ENCODE measurements around the gene NMRAL1.

The NMRAL1 gene

DNA sequence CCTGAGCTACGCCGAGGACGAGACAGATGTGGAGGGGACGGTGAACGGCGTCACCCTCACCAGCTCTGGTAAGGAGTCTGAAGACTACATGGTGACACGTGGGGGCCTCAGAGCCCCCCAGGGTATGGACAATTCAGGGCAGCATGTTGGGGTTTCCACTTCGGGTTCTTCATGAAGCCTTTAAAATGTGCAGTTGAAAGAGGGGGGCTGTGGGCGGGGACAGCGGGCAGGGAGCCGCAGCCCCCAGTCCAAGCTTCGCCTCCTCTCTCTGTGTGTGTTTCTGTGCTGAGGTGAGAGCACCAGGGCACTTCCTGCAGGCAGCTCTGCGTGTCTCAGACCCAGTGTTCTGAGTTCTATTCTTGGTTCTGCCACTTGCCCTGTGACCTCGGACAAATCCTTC is 24.0 kb downstream of the NMRAL1 start:
- no peaks in the 10 kb centered on the region for H3K36me3 ChIP-seq (ENCODE audit: low read length)
- no peaks in the 10 kb centered on the region for H3F3A ChIP-seq (ENCODE audit: insufficient read depth)
- no peak overlapping the region for H3K4me2 ChIP-seq (ENCODE audit: low read depth, low read length, poor library complexity, severe bottlenecking)

DNA sequence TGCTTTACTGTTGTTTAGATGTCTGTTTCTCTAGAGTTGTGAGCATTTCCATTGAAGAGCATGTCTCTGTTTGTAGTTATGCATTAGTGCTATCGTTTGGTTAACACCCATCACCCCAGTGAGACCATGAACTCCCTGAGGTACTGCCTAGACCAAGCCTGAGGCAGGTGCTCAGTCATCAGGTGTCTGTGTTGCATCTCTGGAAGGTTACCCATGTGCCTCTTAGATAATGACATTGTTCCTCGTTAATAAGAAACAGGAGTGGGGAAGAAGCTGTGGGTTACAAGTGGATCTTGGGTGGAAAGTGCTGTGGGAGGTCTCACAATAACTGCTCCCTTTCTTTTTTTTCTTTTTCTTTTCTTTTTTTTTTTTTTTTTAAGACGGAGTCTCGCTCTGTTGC is 30.4 kb downstream of the NMRAL1 start:
- Histone ChIP-seq H3K36me3 (ENCODE audit: low read length) (peaks cover 20% of the 10 kb centered on the region), H3K9ac (ENCODE audit: low read length) (no peak overlapping the region), H3K79me2 (ENCODE audit: insufficient read depth, low read length) (no peaks in the 10 kb centered on the region), H3K9me2 (replicated peaks; ENCODE audit: insufficient read depth, low read length) (no peaks in the 10 kb centered on the region), H3F3A (ENCODE audit: insufficient read depth) (no peaks in the 10 kb centered on the region), H4K20me1 (ENCODE audit: low read depth, low read length) (no peaks in the 10 kb centered on the region), H3K4me3 (ENCODE audit: insufficient read depth, low read length, poor library complexity, severe bottlenecking) (no peak overlapping the region), H2AFZ (ENCODE audit: low read depth, low read length, severe bottlenecking) (no peak overlapping the region), H3K27ac (ENCODE audit: low read depth, low read length) (no peak overlapping the region), H3K4me2 (ENCODE audit: low read depth, low read length, poor library complexity, severe bottlenecking) (no peak overlapping the region), H3K27me3 (ENCODE audit: low read length) (no peaks in the 10 kb centered on the region), H3K9me3 (ENCODE audit: insufficient read depth, low read length) (no peaks in the 10 kb centered on the region)
- TF ChIP-seq EZH2phosphoT487 (conservative IDR thresholded peaks at IDR 0.05; ENCODE audit: low read length): no peak
- TF ChIP-seq, protein P1, sequence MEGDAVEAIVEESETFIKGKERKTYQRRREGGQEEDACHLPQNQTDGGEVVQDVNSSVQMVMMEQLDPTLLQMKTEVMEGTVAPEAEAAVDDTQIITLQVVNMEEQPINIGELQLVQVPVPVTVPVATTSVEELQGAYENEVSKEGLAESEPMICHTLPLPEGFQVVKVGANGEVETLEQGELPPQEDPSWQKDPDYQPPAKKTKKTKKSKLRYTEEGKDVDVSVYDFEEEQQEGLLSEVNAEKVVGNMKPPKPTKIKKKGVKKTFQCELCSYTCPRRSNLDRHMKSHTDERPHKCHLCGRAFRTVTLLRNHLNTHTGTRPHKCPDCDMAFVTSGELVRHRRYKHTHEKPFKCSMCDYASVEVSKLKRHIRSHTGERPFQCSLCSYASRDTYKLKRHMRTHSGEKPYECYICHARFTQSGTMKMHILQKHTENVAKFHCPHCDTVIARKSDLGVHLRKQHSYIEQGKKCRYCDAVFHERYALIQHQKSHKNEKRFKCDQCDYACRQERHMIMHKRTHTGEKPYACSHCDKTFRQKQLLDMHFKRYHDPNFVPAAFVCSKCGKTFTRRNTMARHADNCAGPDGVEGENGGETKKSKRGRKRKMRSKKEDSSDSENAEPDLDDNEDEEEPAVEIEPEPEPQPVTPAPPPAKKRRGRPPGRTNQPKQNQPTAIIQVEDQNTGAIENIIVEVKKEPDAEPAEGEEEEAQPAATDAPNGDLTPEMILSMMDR (IDR thresholded peaks at IDR 0.05; ENCODE audit: insufficient read depth, low read length, poor library complexity, severe bottlenecking): no peak

More for the DNA sequence above, 24.0 kb downstream of the NMRAL1 start:
- H3K79me2 ChIP-seq (ENCODE audit: insufficient read depth, low read length): no peaks in the 10 kb centered on the region
- no peaks in the 10 kb centered on the region for H3K9me2 ChIP-seq (replicated peaks; ENCODE audit: insufficient read depth, low read length)
- H4K20me1 ChIP-seq (ENCODE audit: low read depth, low read length): no peaks in the 10 kb centered on the region
- H3K9ac ChIP-seq (ENCODE audit: low read length): no peak overlapping the region
- H2AFZ ChIP-seq (ENCODE audit: low read depth, low read length, severe bottlenecking): no peak overlapping the region
- no peaks in the 10 kb centered on the region for H3K9me3 ChIP-seq (ENCODE audit: insufficient read depth, low read length)
- no peak overlapping the region for H3K4me3 ChIP-seq (ENCODE audit: insufficient read depth, low read length, poor library complexity, severe bottlenecking)
- TF ChIP-seq, protein P1 (IDR thresholded peaks at IDR 0.05; ENCODE audit: insufficient read depth, low read length, poor library complexity, severe bottlenecking): no peak
- TF ChIP-seq EZH2phosphoT487 (conservative IDR thresholded peaks at IDR 0.05; ENCODE audit: low read length): no peak
- no peak overlapping the region for H3K27ac ChIP-seq (ENCODE audit: low read depth, low read length)
- H3K27me3 ChIP-seq (ENCODE audit: low read length): no peaks in the 10 kb centered on the region

DNA sequence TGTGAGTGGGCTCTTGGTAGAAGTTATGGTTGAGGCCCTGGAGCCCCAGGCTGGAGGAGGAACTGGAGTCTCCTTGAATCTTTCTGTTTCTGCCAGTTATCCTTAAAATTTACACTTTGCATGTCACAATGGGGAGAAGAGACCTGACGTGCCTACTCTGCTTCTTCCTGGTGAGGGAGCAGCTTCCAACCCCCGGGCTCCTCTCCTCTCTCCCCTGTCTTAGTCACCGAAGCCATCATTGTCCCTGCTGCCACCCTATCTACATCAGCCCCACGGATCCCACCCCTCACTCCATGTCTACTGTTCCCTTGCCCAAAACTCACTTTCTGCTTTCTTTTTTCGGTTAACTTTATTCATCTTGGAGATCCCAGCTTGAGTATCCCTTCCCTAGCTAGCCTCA is 31.2 kb downstream of the NMRAL1 start:
- H3K9ac ChIP-seq (ENCODE audit: low read length): no peak overlapping the region
- TF ChIP-seq, protein P1 (IDR thresholded peaks at IDR 0.05; ENCODE audit: insufficient read depth, low read length, poor library complexity, severe bottlenecking): no peak
- no peak for TF ChIP-seq EZH2phosphoT487 (conservative IDR thresholded peaks at IDR 0.05; ENCODE audit: low read length)
- no peaks in the 10 kb centered on the region for H3K9me2 ChIP-seq (replicated peaks; ENCODE audit: insufficient read depth, low read length)
- no peak overlapping the region for H2AFZ ChIP-seq (ENCODE audit: low read depth, low read length, severe bottlenecking)
- no peak overlapping the region for H3K4me3 ChIP-seq (ENCODE audit: insufficient read depth, low read length, poor library complexity, severe bottlenecking)
- no peaks in the 10 kb centered on the region for H3K27me3 ChIP-seq (ENCODE audit: low read length)
- H4K20me1 ChIP-seq (ENCODE audit: low read depth, low read length): no peaks in the 10 kb centered on the region
- no peaks in the 10 kb centered on the region for H3K79me2 ChIP-seq (ENCODE audit: insufficient read depth, low read length)
- no peaks in the 10 kb centered on the region for H3F3A ChIP-seq (ENCODE audit: insufficient read depth)
- peaks cover 24% of the 10 kb centered on the region for H3K36me3 ChIP-seq (ENCODE audit: low read length)
- H3K27ac ChIP-seq (ENCODE audit: low read depth, low read length): no peak overlapping the region
- no peak overlapping the region for H3K4me2 ChIP-seq (ENCODE audit: low read depth, low read length, poor library complexity, severe bottlenecking)
- no peaks in the 10 kb centered on the region for H3K9me3 ChIP-seq (ENCODE audit: insufficient read depth, low read length)

Measured in SU-DHL-6 (cell line).